Endothelial cell of umbilical vein (primary cell): ENCODE data around the gene CARD9. TPM values are rescaled to one million over a fixed set of nuclear protein-coding genes. Genes with fewer than 3 reads are reported as not detected.

Experiments used
- BruUV-seq: library from RNA; stranded (reverse); fragments of 400-500 nt; replicated peaks from 2 replicates; lab custom pipeline; 2021; lab: Mats Ljungman, UMichigan
- CTCF ChIA-PET: fragments of 300-600, 350-600 bp; sonication (Branson Sonifier 250); formaldehyde crosslinking; loops from one replicate; lab custom pipeline; 2021; ENCODE audit warnings: antibody characterized with exemption, inconsistent platforms; lab: Charles Lee
- POLR2A ChIA-PET: fragments of 300-600, 350-600 bp; sonication (Branson Sonifier 250); formaldehyde crosslinking; loops from one replicate; lab custom pipeline; 2021; ENCODE audit warnings: antibody characterized with exemption, inconsistent platforms; lab: Charles Lee
- DNase-seq: peaks from one replicate; pipeline ENCODE4 v3.0.0-alpha.2; 2011; ENCODE audit warnings: low read depth, low spot score
- FAIRE-seq: peaks from 2 replicates; lab custom pipeline; 2011; peaks lifted over from hg19 to GRCh38; lab: Jason Lieb, UNC
- H2AFZ ChIP-seq: 2 replicates; pipeline ENCODE4 v1.6.0; 2012; ENCODE audit warnings: low read depth, low read length, control low read depth, inconsistent platforms
- H3K27ac ChIP-seq: 2 replicates; pipeline ENCODE4 v1.5.1; 2011; ENCODE audit warnings: low read depth, mild to moderate bottlenecking, control low read depth, low read length, moderate library complexity; ENCODE audit not compliant: insufficient read depth
- H3K27me3 ChIP-seq, 2 experiments: 2 replicates each; pipeline versions ENCODE4 v1.6.0 to v1.6.1; 2011; ENCODE audit warnings: low read length in 2 of 2, mixed read lengths in 1 of 2; ENCODE audit not compliant: control insufficient read depth in 2 of 2, insufficient read depth in 2 of 2
- H3K36me3 ChIP-seq, 2 experiments: 2 replicates in 1 of 2; 3 replicates in 1 of 2; pipeline ENCODE4 v1.5.1; 2011; ENCODE audit warnings: low read length in 2 of 2, mild to moderate bottlenecking in 1 of 2, moderate library complexity in 1 of 2; ENCODE audit not compliant: control insufficient read depth in 2 of 2, insufficient read depth in 2 of 2; ENCODE audit errors: extremely low read depth in 1 of 2
- H3K4me1 ChIP-seq: 3 replicates; pipeline ENCODE4 v1.5.1; 2011; ENCODE audit warnings: mild to moderate bottlenecking, low read length; ENCODE audit not compliant: control insufficient read depth, insufficient read depth; ENCODE audit errors: extremely low read depth
- H3K4me2 ChIP-seq: 2 replicates; pipeline ENCODE4 v1.6.1; 2011; ENCODE audit warnings: low read length, control low read depth, mixed read lengths; ENCODE audit not compliant: insufficient read depth
- H3K4me3 ChIP-seq, 3 experiments: fragments of 200-600 bp in 1 of 3; sonication (generic), shearing (Covaris generic) in 1 of 3; replicated peaks in 1 of 3; 2 replicates each; pipeline ENCODE4 v1.5.1; 2011 to 2016; ENCODE audit warnings: control low read depth in 3 of 3, low read length in 3 of 3, mild to moderate bottlenecking in 2 of 3, inconsistent platforms in 1 of 3, low read depth in 1 of 3, moderate library complexity in 1 of 3; ENCODE audit not compliant: insufficient read depth in 1 of 3
- H3K79me2 ChIP-seq: 2 replicates; pipeline ENCODE4 v1.6.0; 2012; ENCODE audit warnings: low read length, inconsistent platforms; ENCODE audit not compliant: control insufficient read depth, insufficient read depth
- H3K9ac ChIP-seq: replicated peaks from 2 replicates; pipeline ENCODE3; 2011; ENCODE audit warnings: low read length, control low read depth; ENCODE audit not compliant: insufficient read depth; ENCODE audit errors: extremely low read depth
- H3K9me1 ChIP-seq: replicated peaks from 3 replicates; pipeline ENCODE4 v1.6.0; 2011; ENCODE audit warnings: mild to moderate bottlenecking, low read length; ENCODE audit not compliant: control insufficient read depth, insufficient read depth; ENCODE audit errors: extremely low read depth
- H3K9me3 ChIP-seq: replicated peaks from 2 replicates; pipeline ENCODE4 v1.5.1; 2012; ENCODE audit warnings: low read length, inconsistent platforms; ENCODE audit not compliant: control insufficient read depth, insufficient read depth
- H4K20me1 ChIP-seq: replicated peaks from 2 replicates; pipeline ENCODE3; 2011; ENCODE audit warnings: mild to moderate bottlenecking, low read length; ENCODE audit not compliant: control insufficient read depth, insufficient read depth; ENCODE audit errors: extremely low read depth
- CTCF ChIP-seq, 2 donors: IDR thresholded peaks; 1 replicate in 1 of 2; 2 replicates in 1 of 2; pipeline ENCODE4 v1.5.1; 2011; ENCODE audit warnings: low read length in 2 of 2, mild to moderate bottlenecking in 2 of 2, moderate library complexity in 2 of 2, control low read depth in 1 of 2, inconsistent platforms in 1 of 2, low read depth in 1 of 2; ENCODE audit not compliant: insufficient read depth in 1 of 2; ENCODE audit errors: extremely low read depth in 1 of 2
- EZH2 ChIP-seq: IDR thresholded peaks from 2 replicates; pipeline ENCODE4 v1.6.1; 2012; ENCODE audit warnings: borderline replicate concordance, low read depth, mild to moderate bottlenecking, moderate library complexity, low read length, inconsistent platforms; ENCODE audit not compliant: severe bottlenecking
- FOS ChIP-seq: IDR thresholded peaks from 2 replicates; pipeline ENCODE4 v1.6.1; 2011; ENCODE audit warnings: mild to moderate bottlenecking, low read length, moderate library complexity, borderline replicate concordance; ENCODE audit not compliant: insufficient read depth
- GATA2 ChIP-seq: IDR thresholded peaks from 2 replicates; pipeline ENCODE4 v1.7.0; 2011; ENCODE audit warnings: low read depth, mild to moderate bottlenecking, moderate library complexity, mixed read lengths, low read length; ENCODE audit not compliant: insufficient read length, insufficient read depth
- JUN ChIP-seq: IDR thresholded peaks from 2 replicates; pipeline ENCODE4 v1.6.1; 2011; ENCODE audit warnings: borderline replicate concordance, low read depth; ENCODE audit not compliant: insufficient read length, insufficient read depth
- MAX ChIP-seq: IDR thresholded peaks from 2 replicates; pipeline ENCODE4 v1.6.1; 2011; ENCODE audit not compliant: insufficient read depth, insufficient read length
- MYC ChIP-seq: IDR thresholded peaks from one replicate; pipeline ENCODE4 v1.6.1; 2011; ENCODE audit warnings: mild to moderate bottlenecking, low read depth, low read length
- POLR2A ChIP-seq: IDR thresholded peaks from 2 replicates; pipeline ENCODE4 v1.6.1; 2012; ENCODE audit warnings: low read depth, mild to moderate bottlenecking, control low read depth, low read length
- POLR2AphosphoS5 ChIP-seq: IDR thresholded peaks from 2 replicates; pipeline ENCODE4 v1.6.1; 2012; ENCODE audit warnings: low read depth, mild to moderate bottlenecking, control low read depth, low read length, moderate library complexity; ENCODE audit not compliant: insufficient read depth
- dilution Hi-C: fragments of 300-500 bp; cut with MboI; formaldehyde crosslinking; loops from one replicate; pipeline ENCODE4 v1.15.0; 2019; ENCODE audit warnings: low sequenced_read_pairs; ENCODE audit not compliant: extremely low pct_ligation_motif_present
- intact Hi-C: fragments of 100-400 bp; cut with micrococcal nuclease; formaldehyde crosslinking; loops from one replicate; pipeline ENCODE4 v1.10.0; 2022
- polyA plus RNA-seq, 4 experiments: library from polyadenylated mRNA; depleted of rRNA in 3 of 4; stranded (reverse) in 3 of 4; unstranded in 1 of 4; fragments of >200 nt; gene quantifications; 2 replicates each; pipeline versions ENCODE4 v1.2.1 to v1.2.3, GENCODE V29; 2011 to 2012; ENCODE audit warnings: missing spikeins in 1 of 4
- total RNA-seq: library from RNA; stranded (reverse); gene quantifications from 2 replicates; pipeline ENCODE4 v1.2.3, GENCODE V29; 2021

CARD9 gene
- total and polyA plus RNA-seq, 2 donors (not counting 3 experiments of a cell fraction or from before 2014, with no cell fraction given), result 0.22 to 0.71 TPM

GRCh38 chr9:136359774-136360718 lies 13.4 kb downstream of the CARD9 start:
- BruUV-seq, result no TSS peak
- H3K9me1 ChIP-seq, result no peaks in the 10 kb centered on the region
- ChIA-PET POLR2A (no interaction called here), CTCF (no interaction called here)
- TF ChIP-seq JUN (no peak), CTCF (IDR thresholded peaks at IDR 0.05; ENCODE audit: extremely low read depth in 1 of 2, insufficient read depth in 1 of 2, low read depth in 1 of 2, low read length in 2 of 2) (no peak), GATA2 (no peak), EZH2 (no peak), MYC (no peak), MAX (no peak), POLR2A (no peak), POLR2AphosphoS5 (no peak), FOS (no peak)
- H3K4me3 ChIP-seq, result no peak overlapping the region
- FAIRE-seq (no peak), DNase-seq (no peak)
- H3K79me2 ChIP-seq, result peaks cover 3% of the 10 kb centered on the region
- no peaks in the 10 kb centered on the region for H3K9me3 ChIP-seq
- no peak overlapping the region for H2AFZ ChIP-seq
- H3K27ac ChIP-seq, result no peak overlapping the region
- intact Hi-C loops, result no loop called here
- H3K4me2 ChIP-seq, result no peak overlapping the region
- peaks cover 7% of the 10 kb centered on the region for H3K4me1 ChIP-seq
- no peaks in the 10 kb centered on the region for H4K20me1 ChIP-seq
- no peaks in the 10 kb centered on the region for H3K27me3 ChIP-seq
- H3K9ac ChIP-seq, result no peak overlapping the region
- peaks cover 0 to 5% of the 10 kb centered on the region in 2 experiments for H3K36me3 ChIP-seq
- dilution Hi-C loops, result no loop called here
